SH-SY5Y (cell line): ENCODE data around the gene DSCAM.

ENCODE experiments used
- GATA2 ChIP-seq: IDR thresholded peaks from 2 replicates; pipeline ENCODE4 v1.6.1; 2011; ENCODE audit warnings: mild to moderate bottlenecking, low read depth, low read length
- GATA3 ChIP-seq: IDR thresholded peaks from 2 replicates; pipeline ENCODE4 v1.6.1; 2011; ENCODE audit warnings: low read depth, mild to moderate bottlenecking, low read length, moderate library complexity

GRCh38 chr21:40667967-40668366 lies 179.0 kb downstream of the DSCAM start:
- TF ChIP-seq GATA3 (no peak), GATA2 (no peak)
